Osteoblast (primary cell): ENCODE data around the gene SNX12. TPM values are rescaled to one million over a fixed set of nuclear protein-coding genes. Genes with fewer than 3 reads are reported as not detected.

Experiments used
- DNase-seq: peaks from one replicate; pipeline ENCODE4 v3.0.0; 2011; ENCODE audit warnings: low spot score, mixed read lengths; ENCODE audit not compliant: insufficient read length; ENCODE audit errors: missing footprints
- H2AFZ ChIP-seq: 2 replicates; pipeline ENCODE4 v1.6.0; 2011; ENCODE audit warnings: mild to moderate bottlenecking, low read length
- H3K27ac ChIP-seq: 2 replicates; pipeline ENCODE4 v1.5.1; 2011; ENCODE audit warnings: mild to moderate bottlenecking, low read depth, low read length, moderate library complexity
- H3K27me3 ChIP-seq: 2 replicates; pipeline ENCODE4 v1.6.0; 2012; ENCODE audit warnings: mild to moderate bottlenecking, control low read depth, inconsistent platforms, low read length, moderate library complexity; ENCODE audit not compliant: insufficient read depth
- H3K36me3 ChIP-seq: 2 replicates; pipeline ENCODE4 v1.5.1; 2011; ENCODE audit warnings: mild to moderate bottlenecking, low read length, control low read depth, moderate library complexity; ENCODE audit not compliant: insufficient read depth
- H3K4me1 ChIP-seq: 2 replicates; pipeline ENCODE4 v1.5.1; 2011; ENCODE audit warnings: mild to moderate bottlenecking, low read length, control low read depth, moderate library complexity; ENCODE audit not compliant: insufficient read depth
- H3K4me2 ChIP-seq: 2 replicates; pipeline ENCODE4 v1.6.0; 2011; ENCODE audit warnings: mild to moderate bottlenecking, low read length; ENCODE audit not compliant: insufficient read depth
- H3K4me3 ChIP-seq: fragments of 200-600 bp; sonication (generic); 3 replicates; pipeline ENCODE4 v1.5.1; 2012; ENCODE audit warnings: mild to moderate bottlenecking, low read length, inconsistent platforms; ENCODE audit not compliant: insufficient read depth
- H3K79me2 ChIP-seq: 2 replicates; pipeline ENCODE4 v1.6.0; 2012; ENCODE audit warnings: mild to moderate bottlenecking, low read length, control low read depth, inconsistent platforms; ENCODE audit not compliant: insufficient read depth
- H3K9me3 ChIP-seq: 2 replicates; pipeline ENCODE4 v1.5.1; 2011; ENCODE audit warnings: low read depth, low read length, control low read depth
- H4K20me1 ChIP-seq: 2 replicates; pipeline ENCODE4 v1.6.0; 2012; ENCODE audit warnings: mild to moderate bottlenecking, low read length, control low read depth; ENCODE audit not compliant: insufficient read depth
- total RNA-seq: library from RNA; depleted of rRNA; stranded (reverse); fragments of >200 nt; gene quantifications from 2 replicates; pipeline ENCODE4 v1.2.3, GENCODE V29; 2012
- TF ChIP-seq, protein P1 (sequence below): IDR thresholded peaks from 2 replicates; pipeline ENCODE4 v1.5.1; 2011; ENCODE audit warnings: mild to moderate bottlenecking, low read depth, low read length, moderate library complexity; ENCODE audit errors: extremely low read depth

SNX12 gene
- total RNA-seq = 64.5 and 67.7 TPM in 2 replicates

DNA sequence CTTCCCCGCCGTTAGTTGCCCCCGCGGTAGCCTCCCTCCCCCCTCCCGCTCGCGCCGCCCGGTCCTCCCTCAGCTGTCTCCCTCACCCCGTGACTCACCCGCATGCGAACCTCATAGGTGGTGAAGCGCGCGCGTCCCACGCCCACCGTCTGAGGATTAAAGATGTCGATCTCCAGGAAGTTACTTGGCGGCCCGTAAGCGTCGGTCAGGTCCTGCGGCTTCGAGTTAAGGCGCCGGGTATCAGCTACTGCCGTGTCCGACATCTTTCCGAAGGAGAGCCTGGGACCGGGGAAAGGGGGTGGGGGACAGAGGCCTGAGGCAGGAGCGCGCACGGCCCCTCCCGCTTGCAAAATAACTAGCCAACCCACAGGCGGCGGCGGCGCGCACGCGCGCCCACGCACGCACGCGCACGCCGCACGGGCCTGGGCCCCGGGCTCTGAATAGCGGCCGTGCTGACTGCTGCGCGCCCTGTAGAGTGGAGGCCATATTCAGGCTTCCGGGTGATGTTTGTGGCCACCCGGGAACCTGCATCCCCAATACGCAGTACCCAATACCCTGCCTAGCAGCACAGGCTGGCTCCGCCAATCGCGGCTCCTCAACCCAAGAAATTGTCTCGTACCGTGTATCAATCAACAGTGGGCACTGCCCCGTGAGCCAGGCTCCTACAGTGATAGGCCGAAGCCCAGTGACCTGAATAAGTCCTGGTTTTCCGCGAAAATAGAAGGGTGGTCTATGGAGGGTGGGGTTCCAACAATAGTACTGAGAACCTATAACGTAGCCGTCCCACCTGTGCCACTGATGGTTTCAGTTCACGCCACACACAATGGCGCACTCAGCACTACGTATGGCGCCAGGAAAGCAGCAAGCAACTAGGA is at the start of gene SNX12:
SNX12 (minus strand) TSS at position 291 of the 875 bp plus-strand sequence; CDS start at position 263, 28 bp downstream.
- DNase-seq = peak; percentile 93
- Histone ChIP-seq H4K20me1 (no peaks in the 10 kb centered on the region), H3K27me3 (no peaks in the 10 kb centered on the region), H3K79me2 (peaks cover 38% of the 10 kb centered on the region), H3K36me3 (no peaks in the 10 kb centered on the region), H2AFZ (peak within 1 kb of the TSS; percentile 91), H3K9me3 (no peaks in the 10 kb centered on the region), H3K27ac (peak within 1 kb of the TSS; percentile 59), H3K4me2 (peak within 1 kb of the TSS; percentile 83), H3K4me1 (peaks cover 3% of the 10 kb centered on the region), H3K4me3 (peak within 1 kb of the TSS; percentile 86)
- TF ChIP-seq, protein P1, sequence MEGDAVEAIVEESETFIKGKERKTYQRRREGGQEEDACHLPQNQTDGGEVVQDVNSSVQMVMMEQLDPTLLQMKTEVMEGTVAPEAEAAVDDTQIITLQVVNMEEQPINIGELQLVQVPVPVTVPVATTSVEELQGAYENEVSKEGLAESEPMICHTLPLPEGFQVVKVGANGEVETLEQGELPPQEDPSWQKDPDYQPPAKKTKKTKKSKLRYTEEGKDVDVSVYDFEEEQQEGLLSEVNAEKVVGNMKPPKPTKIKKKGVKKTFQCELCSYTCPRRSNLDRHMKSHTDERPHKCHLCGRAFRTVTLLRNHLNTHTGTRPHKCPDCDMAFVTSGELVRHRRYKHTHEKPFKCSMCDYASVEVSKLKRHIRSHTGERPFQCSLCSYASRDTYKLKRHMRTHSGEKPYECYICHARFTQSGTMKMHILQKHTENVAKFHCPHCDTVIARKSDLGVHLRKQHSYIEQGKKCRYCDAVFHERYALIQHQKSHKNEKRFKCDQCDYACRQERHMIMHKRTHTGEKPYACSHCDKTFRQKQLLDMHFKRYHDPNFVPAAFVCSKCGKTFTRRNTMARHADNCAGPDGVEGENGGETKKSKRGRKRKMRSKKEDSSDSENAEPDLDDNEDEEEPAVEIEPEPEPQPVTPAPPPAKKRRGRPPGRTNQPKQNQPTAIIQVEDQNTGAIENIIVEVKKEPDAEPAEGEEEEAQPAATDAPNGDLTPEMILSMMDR = no peak

DNA sequence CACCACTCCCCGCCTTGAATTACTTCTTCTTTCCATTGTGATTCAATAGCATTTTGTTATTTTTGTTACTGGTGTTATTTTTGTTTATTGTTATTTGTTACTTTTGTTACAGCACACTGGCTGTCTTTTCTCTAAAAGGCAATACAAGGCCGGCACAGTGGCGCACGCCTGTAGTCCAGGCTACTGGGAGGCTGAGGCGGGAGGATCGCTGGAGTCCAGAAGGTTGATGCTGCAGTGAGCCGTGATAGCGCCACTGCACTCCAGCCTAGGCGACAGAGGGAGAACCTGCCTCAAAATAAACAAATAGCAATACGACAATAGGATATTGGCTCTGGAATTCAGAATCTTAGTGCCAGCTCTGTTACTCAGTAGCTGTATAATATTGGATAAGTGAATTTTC is 49.2 kb upstream of the SNX12 start:
- Histone ChIP-seq H3K36me3 (peaks cover 9% of the 10 kb centered on the region), H3K9me3 (no peaks in the 10 kb centered on the region), H4K20me1 (peaks cover 8% of the 10 kb centered on the region), H3K4me1 (peaks cover 7% of the 10 kb centered on the region), H3K4me2 (no peak overlapping the region), H3K79me2 (peaks cover 7% of the 10 kb centered on the region), H3K27ac (no peak overlapping the region), H3K4me3 (no peak overlapping the region), H2AFZ (peak overlapping the region; percentile 10), H3K27me3 (peaks cover 4% of the 10 kb centered on the region)
- DNase-seq = no peak
- TF ChIP-seq, protein P1 = no peak

DNA sequence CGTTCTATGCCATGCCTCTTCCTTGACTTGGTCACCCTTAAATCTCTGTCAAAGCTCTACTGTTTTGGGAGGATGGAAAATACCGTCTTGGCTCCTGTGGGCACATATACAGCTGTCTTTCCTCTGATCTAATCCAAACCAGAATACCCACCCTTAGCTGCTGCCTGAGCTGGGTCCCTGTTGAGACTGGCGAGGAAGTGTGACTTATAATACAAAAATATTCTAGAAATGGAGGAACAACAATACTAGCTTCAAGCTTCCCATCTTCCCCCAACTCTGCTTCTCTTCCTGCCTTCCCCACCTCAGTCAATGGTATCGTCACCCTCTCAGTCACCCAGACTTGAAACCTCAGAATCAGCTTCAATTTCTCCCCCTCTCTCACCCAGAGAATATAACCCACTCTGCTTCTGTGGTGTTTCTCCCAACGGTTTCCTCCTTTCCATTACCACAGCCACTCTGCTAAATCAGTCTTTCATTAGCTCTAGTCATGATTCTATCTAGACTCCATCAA is 43.8 kb upstream of the SNX12 start:
- Histone ChIP-seq H2AFZ (no peak overlapping the region), H3K9me3 (no peaks in the 10 kb centered on the region), H3K4me1 (no peaks in the 10 kb centered on the region), H4K20me1 (no peaks in the 10 kb centered on the region), H3K27ac (no peak overlapping the region), H3K4me3 (no peak overlapping the region), H3K27me3 (peaks cover 9% of the 10 kb centered on the region), H3K4me2 (no peak overlapping the region), H3K36me3 (no peaks in the 10 kb centered on the region), H3K79me2 (no peaks in the 10 kb centered on the region)
- TF ChIP-seq, protein P1 = no peak
- no peak for DNase-seq

DNA sequence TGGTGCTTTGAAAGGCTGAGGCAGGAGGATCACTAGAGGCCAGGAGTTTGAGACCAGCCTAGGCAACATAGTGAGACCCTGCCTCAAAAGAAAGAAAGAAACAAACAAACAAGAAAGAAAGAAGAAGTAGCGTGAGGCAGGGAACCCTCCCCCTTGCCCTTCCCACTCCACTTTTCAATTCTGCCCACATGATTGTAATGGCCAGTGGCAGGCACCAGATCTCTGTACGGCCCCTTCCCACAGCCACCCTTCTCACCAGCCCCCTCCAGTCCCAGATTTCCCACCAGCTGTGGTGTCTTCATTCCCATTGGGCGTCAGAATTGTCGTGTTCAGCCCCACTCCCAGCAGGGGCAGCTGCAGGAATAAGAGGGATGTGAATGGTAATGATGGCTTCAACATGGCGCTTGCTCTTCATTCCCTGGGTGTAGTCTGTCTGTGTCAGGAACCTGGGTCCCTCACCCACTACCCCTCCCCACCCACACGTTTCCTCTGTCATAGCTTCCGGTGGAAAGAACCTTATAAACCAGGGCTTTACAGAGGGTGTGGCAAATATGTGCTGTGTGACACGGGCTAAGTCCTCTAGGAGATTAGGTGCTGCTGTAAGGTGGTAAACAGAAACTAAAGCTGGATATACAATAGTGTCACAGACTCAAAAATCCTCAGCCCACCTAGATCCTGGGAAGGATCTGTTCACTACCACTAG is 43.2 kb upstream of the SNX12 start, which contains the start of gene IL2RG:
IL2RG (minus strand) TSS at position 437 of the 703 bp plus-strand sequence; CDS start at position 399, 38 bp downstream.
- Histone ChIP-seq H3K4me1 (no peaks in the 10 kb centered on the region), H3K4me2 (no peak within 1 kb of the TSS), H4K20me1 (no peaks in the 10 kb centered on the region), H2AFZ (no peak within 1 kb of the TSS), H3K79me2 (no peaks in the 10 kb centered on the region), H3K9me3 (no peaks in the 10 kb centered on the region), H3K27ac (no peak within 1 kb of the TSS), H3K36me3 (no peaks in the 10 kb centered on the region), H3K27me3 (peaks cover 9% of the 10 kb centered on the region), H3K4me3 (no peak within 1 kb of the TSS)
- DNase-seq = no peak
- TF ChIP-seq, protein P1 = no peak
